Left cardiac atrium (tissue), 4 donors: ENCODE data around the gene ARFRP1. TPM values are rescaled to one million over a fixed set of nuclear protein-coding genes. Genes with fewer than 3 reads are reported as not detected.
A peak's percentile ranks its signal among the peaks of the same experiment; 100 is the strongest.
"Not testable (repeated sequence)": the region's sequence is repeated elsewhere in the genome, so short reads cannot be mapped to it uniquely, and the experiment has no call there.

Source experiments
- ATAC-seq, 2 donors: fragments of 200-7000 bp; cut with Tn5 transposase; one replicate each; pipeline ENCODE4 v1.9.1; 2020; ENCODE audit warnings: mild to moderate bottlenecking in 2 of 2, moderate library complexity in 2 of 2
- DNase-seq: peaks from one replicate; pipeline ENCODE4 v3.0.0-alpha.2; 2020
- intact Hi-C, 2 donors: fragments of 100-400 bp; cut with DNase I; formaldehyde crosslinking; loops; one replicate each; pipeline versions ENCODE4 v1.14.1 to v1.15.1; 2022 to 2023
- total RNA-seq, 2 donors: library from RNA; stranded (reverse); fragmentation: NEBNext Ultra II Directional; extraction: Animal tissue kit (Norgen Biotek cat#: 25700); gene quantifications; one replicate each; pipeline ENCODE4 v1.2.1, GENCODE V29; 2021
- donor health status: DM: no; HTN: yes; CAD: no.
- donor health status: DM: no; HTN: yes; CAD: no; lungs with severe emphysema.
- donor health status: DM: yes; HTN: yes; CAD: no.
- donor health status: Dilated cardiomyopathy.

Gene ARFRP1
- total RNA-seq, 2 donors from 2014 or later: 36.8 to 44.9 TPM

GRCh38 chr20:63686492-63687321 lies 21.1 kb downstream of the ARFRP1 start:
- DNase-seq: peak; percentile 92
- peak; percentile 55 for ATAC-seq
- intact Hi-C loops: no loop called here

DNA sequence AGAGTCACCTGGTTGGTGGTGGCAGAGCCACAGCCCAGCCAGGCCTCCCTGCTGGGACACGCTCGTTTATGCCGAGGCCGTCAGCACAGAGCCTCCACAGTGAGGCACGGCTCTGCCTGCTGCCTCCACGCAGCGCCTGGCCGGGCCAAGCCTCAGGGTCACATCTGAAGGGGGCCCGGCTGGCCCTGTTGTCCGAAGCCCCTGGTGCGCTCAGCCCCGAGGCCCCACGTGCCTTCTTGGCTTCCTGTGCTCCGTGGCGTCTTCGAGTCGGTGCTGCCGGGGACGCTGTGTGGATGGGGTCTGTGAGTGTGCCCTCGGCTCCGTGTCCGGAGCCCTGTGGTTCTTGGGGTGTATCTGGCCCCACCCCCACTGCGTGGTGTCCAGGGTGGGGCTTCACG lies 21.7 kb downstream of the ARFRP1 start:
- intact Hi-C loops: no loop called here
- DNase-seq (no peak), ATAC-seq (no peak)

DNA sequence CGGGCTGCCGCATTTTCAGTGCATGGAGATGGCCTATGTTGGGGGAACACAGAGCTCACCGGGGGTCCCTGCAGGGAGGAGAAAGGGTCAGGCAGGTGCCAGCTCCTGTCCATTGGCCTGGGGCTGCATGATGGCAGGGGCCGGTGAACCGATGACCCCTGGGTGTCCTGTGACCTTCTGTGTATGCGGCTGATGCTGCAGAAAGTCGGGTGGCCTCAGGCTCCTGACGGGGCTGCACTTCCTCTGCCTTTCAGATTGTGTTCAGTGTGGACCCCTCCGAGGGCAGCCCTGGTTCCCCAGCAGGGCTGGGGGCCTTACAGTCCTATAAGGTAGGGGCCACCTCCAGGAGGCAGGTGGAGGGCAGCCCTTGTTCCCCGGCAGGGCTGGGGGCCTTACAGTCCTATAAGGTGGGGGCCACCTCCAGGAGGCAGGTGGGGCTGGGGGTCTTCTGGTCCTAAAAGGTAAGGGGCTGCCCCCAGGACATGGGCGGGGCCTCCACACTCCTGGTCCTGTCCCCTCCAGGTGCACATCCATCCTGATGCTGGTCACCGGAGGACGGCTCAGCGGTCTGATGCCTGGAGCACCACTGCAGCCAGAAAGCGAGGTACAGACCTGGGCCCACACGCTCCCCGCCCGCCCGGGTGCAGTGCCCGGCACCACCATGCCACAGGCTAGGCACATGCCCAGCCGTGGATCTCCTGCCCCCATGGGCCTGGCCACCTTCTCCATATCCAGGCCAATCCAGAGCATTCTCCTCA lies 22.3 kb downstream of the ARFRP1 start:
- DNase-seq (no peak), ATAC-seq (no peak)
- intact Hi-C loops: no loop called here

DNA sequence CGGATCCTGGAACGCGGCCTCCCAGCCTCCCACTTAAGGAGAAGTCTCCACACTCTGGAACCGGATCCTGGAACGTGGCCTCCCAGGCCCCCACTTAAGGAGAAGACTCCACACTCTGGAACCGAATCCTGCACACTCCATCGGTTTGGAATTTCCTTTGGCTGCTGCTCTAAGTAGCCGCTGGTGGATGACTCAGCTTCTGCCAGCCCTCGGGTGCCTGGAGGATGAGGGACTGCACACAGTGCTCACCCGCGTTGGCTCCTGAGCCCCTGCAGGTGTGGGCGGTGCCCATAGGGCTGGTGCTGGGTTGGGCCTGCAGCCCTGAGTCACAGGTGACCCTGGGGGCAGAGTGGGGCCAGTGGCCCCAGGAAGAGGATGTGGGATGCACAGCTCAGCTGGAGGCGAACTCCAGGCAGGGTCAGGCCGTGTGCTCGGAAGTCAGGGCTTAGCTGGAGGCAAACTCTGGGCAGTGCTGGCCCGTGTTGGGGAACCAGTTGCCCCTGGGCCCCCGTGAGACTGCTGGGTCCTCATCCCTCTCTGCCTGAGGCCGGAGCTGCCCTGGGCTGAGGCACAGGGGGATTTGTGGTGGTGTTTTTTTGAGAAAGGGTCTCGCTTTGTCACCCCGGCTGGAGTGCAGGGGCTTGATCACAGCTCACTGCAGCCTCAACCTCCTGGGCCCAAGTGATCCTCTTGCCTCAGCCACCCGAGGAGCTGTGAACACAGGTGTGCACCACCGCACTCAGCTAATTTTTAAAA lies 25.2 kb downstream of the ARFRP1 start:
- intact Hi-C loops: no loop called here
- DNase-seq (peak; percentile 84), ATAC-seq (peak; percentile 69 to 79)

- DNase-seq (no peak), ATAC-seq (no peak)
- intact Hi-C loops: no loop called here
Observed at GRCh38 chr20:63681609-63682142, 26.1 kb downstream of the ARFRP1 start.

- ATAC-seq: no peak
Observed at GRCh38 chr20:63680857-63681608, 26.7 kb downstream of the ARFRP1 start.

DNA sequence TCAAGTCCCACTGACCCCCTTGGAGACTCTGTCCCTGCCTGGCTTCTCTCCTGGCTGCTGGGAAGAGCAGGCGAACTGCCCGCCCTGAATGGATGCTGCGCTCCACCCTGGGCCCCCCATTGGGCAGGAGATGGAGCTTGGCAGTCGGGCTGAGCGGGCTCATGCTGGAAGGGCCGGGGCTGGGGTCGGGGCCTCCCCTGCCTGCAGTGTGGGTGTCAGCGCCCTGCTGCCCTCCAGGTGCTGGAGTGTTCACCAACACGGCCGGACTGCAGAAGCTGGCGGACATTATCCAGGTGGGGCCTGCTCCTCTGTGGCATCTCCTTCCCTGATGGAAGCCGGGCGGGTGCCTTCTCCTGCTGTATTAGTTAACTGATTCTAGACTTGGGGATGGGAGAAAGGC lies 27.3 kb downstream of the ARFRP1 start:
- ATAC-seq: no peak
- DNase-seq: no peak
- intact Hi-C loops: no loop called here

More at GRCh38 chr20:63680857-63681608, 26.7 kb downstream of the ARFRP1 start:
- intact Hi-C loops: no loop called here
- no peak for DNase-seq

DNA sequence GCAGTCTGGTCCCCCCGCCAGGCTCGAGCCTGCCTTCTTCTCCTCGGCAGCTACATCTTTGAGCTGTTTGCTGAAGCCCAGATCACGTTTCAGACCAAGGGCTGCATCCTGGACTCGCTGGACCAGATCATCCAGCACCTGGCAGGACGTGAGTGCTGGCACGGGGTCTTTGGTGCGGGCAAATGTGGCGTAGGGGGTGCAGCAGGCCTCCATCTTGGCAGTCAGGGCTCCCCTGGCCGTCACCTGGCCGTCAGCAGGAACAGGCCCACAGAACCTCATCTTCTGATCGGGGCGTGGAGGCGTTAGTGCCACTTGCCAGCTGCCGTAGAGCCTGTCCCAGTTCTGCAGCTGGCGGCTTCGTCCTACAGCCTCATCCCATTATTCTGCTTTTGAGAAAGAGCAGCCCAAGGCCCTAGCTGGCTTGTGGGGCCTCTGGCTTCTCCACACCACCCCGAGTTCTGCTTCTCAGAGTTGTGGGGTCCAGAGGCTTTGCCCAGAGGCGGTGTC lies 27.9 kb downstream of the ARFRP1 start:
- ATAC-seq: no peak
- intact Hi-C loops: no loop called here

DNA sequence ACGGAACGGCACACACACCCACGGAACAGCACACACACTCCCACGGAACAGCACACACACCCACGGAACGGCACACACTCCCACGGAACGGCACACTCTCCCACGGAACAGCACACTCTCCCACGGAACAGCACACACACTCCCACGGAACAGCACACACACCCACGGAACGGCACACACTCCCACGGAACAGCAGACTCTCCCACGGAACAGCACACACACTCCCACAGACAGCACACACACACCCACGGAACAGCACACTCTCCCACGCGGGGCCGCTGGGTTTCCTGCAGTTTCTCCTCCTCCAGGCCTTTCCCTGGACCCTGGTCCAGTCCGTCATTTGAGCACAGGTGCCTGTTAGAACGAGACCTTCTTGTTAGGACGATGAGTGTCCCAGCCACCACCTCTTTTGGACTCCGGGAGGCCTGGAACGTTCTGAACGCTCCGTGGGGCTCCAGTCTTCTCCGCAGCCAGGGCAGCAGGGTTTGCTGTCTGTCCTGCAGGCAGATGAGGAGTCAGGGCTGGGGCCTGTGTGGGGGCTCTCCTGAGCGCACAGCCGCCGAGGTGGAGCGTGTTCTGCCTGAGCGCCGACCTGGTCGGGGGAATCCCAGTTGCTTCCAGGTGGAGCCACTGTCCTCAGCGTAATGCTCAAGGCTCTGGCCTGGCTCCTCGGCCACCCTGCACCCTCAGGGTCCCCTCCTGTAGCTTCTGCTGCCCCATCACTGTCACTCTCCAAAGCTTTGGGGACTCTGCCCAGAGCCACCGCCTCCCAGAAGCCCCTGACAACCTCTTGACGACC lies 28.9 kb downstream of the ARFRP1 start:
- ATAC-seq: no peak
- intact Hi-C loops: no loop called here

More for the DNA sequence above, 27.9 kb downstream of the ARFRP1 start:
- DNase-seq: no peak

DNA sequence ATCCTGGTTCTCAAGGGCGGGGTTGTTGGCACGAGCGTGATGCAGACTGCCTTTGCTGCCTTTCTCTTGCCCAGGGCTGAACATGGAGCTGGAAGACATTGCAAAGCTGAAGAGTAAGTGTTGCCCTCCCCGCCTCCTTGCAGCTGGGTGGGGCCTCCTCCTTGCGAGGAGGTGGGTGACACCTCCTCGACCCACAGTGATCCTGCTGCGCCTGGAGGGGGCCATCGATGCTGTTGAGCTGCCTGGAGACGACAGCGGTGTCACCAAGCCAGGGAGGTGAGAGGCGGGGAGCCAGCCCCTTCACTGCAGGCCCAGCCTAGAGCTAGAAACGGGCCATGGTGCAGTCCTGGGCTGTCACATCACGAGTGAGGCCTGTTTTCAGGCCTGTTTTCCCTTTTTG lies 29.7 kb downstream of the ARFRP1 start:
- ATAC-seq: no peak
- intact Hi-C loops: no loop called here
- DNase-seq: no peak

More for the DNA sequence above, 28.9 kb downstream of the ARFRP1 start:
- DNase-seq: no peak

GRCh38 chr20:63675681-63676368 lies 32.0 kb downstream of the ARFRP1 start:
- no peak for ATAC-seq
- DNase-seq: no peak
- intact Hi-C loops: no loop called here

DNA sequence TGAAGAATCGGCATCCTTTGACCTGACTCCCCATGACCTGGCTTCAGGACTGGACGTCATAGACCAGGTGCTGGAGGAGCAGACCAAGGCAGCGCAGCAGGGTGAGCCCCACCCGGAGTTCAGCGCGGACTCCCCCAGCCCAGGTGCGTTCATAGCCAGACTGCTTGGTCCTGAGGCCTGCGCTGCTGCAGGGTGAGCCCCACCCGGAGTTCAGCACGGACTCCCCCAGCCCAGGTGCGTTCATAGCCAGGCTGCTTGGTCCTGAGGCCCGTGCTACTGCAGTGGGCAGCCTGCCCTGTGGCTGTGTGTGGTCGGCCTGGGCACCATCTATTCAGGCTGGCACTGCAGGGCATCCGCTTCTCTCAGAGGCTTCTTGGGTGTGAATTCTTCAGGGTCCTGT lies 33.8 kb downstream of the ARFRP1 start:
- no peak for ATAC-seq
- intact Hi-C loops: no loop called here
- no peak for DNase-seq

GRCh38 chr20:63672666-63673065 lies 35.1 kb downstream of the ARFRP1 start:
- no peak for ATAC-seq

DNA sequence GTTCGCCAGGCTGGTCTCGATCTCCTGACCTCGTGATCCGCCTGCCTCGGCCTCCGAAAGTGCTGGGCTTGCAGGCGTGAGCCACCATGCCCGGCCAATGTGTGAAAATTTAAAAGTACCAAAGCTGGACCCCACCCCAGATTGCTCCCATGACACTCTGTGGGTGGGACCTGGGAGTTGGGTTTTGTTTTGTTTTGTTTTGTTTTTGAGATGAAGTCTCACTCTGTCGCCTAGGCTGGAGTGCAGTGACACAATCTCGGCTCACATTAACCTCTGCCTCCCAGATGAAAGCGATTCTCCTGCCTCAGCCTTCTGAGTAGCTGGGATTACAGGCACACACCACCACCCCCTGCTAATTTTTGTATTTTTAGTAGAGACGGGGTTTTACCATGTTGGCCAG lies 36.1 kb downstream of the ARFRP1 start:
- intact Hi-C loops, ATAC-seq, DNase-seq: not testable (repeated sequence)

More at GRCh38 chr20:63672666-63673065, 35.1 kb downstream of the ARFRP1 start:
- DNase-seq: no peak
- intact Hi-C loops: no loop called here

- no peak for DNase-seq
Observed at GRCh38 chr20:63668351-63668750, 39.4 kb downstream of the ARFRP1 start.

DNA sequence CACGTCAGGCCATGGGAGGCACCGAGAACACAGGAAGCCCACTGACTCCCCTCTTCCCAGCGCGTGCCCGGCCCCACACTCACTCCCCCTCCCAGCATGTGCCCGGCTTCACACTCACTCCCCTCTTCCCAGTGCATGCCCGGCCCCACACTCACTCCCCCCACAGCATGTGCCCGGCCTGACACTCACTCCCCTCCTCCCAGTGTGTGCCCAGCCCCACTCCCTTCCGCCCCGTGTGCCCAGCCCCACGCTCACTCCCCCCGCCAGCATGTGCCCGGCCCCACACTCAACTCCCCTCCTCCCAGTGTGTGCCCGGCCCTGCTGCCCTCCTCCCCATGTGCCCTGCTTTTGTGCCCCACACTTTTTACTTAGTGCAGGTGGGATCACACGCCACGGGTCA lies 39.9 kb downstream of the ARFRP1 start:
- ATAC-seq (no peak), DNase-seq (no peak)
- intact Hi-C loops: no loop called here

More at GRCh38 chr20:63668351-63668750, 39.4 kb downstream of the ARFRP1 start:
- no peak for ATAC-seq
- intact Hi-C loops: no loop called here

GRCh38 chr20:63665708-63666107 lies 42.1 kb downstream of the ARFRP1 start:
- no peak for ATAC-seq
- DNase-seq: no peak
- intact Hi-C loops: no loop called here
